Heart right ventricle (tissue), 16 donors: Measurements from ENCODE around the gene CACNA1C. TPM values are rescaled to one million over a fixed set of nuclear protein-coding genes. Genes with fewer than 3 reads are reported as not detected.
A peak's percentile ranks its signal among the peaks of the same experiment; 100 is the strongest.

Experiments
- ATAC-seq, 8 donors: fragments of 200-7000 bp; cut with Tn5 transposase; one replicate each; pipeline ENCODE4 v1.9.1; 2020; ENCODE audit warnings: mild to moderate bottlenecking in 8 of 8, moderate library complexity in 8 of 8, moderate number of reproducible peaks in 1 of 8
- DNase-seq, 2 donors: peaks; one replicate each; pipeline ENCODE4 v3.0.0-alpha.2; 2020
- H3K27ac ChIP-seq, 10 donors: fragments of 200-600 bp; sonication (generic) in 2 of 10; one replicate each; pipeline versions ENCODE4 v1.5.0 to v1.8.0; 2020 to 2022; ENCODE audit warnings: mild to moderate bottlenecking in 3 of 10
- H3K27me3 ChIP-seq, 7 donors: fragments of 200-600 bp; one replicate each; pipeline ENCODE4 v1.8.0; 2021 to 2022; ENCODE audit warnings: mild to moderate bottlenecking in 2 of 7
- H3K36me3 ChIP-seq, 9 donors: fragments of 200-600 bp; sonication (generic) in 1 of 9; one replicate each; pipeline versions ENCODE4 v1.5.0 to v1.8.0; 2020 to 2022; ENCODE audit warnings: mild to moderate bottlenecking in 2 of 9
- H3K4me1 ChIP-seq, 9 donors: fragments of 200-600 bp; sonication (generic) in 1 of 9; one replicate each; pipeline versions ENCODE4 v1.5.0 to v1.8.0; 2020 to 2022; ENCODE audit warnings: mild to moderate bottlenecking in 4 of 9
- H3K4me3 ChIP-seq, 10 donors: fragments of 200-600 bp; sonication (generic) in 2 of 10; one replicate each; pipeline versions ENCODE4 v1.5.0 to v1.8.0; 2020 to 2022; ENCODE audit warnings: mild to moderate bottlenecking in 7 of 10, moderate library complexity in 2 of 10
- H3K9me3 ChIP-seq, 11 donors: fragments of 200-600 bp in 10 of 11; sonication (generic) in 2 of 11; one replicate each; pipeline versions ENCODE4 v1.5.0 to v1.8.0; 2013 to 2022; ENCODE audit warnings: mild to moderate bottlenecking in 2 of 11, control low read depth in 1 of 11, moderate library complexity in 1 of 11
- WGBS, 2 donors: extraction: QIAGEN DNeasy Blood & Tissue Kit; methylation state at CpG; one replicate each; pipeline ENCODE4 v1.1.7; 2013; ENCODE audit warnings: inconsistent platforms in 1 of 2; 5-methylcytosine and 5-hydroxymethylcytosine counted together
- intact Hi-C, 10 donors: fragments of 100-400 bp; cut with DNase I; formaldehyde crosslinking; loops; one replicate each; pipeline versions ENCODE4 v1.11.1 to v1.14.2; 2022
- polyA plus RNA-seq, 2 donors: library from polyadenylated mRNA; stranded (reverse); fragments of 200-250 nt; gene quantifications; one replicate each; pipeline ENCODE4 v1.2.3, GENCODE V29; 2013
- total RNA-seq, 10 donors: library from RNA; stranded (reverse); fragmentation: NEBNext Ultra II Directional in 3 of 10; extraction: Animal tissue kit (Norgen Biotek cat#: 25700) in 3 of 10; gene quantifications; one replicate each; pipeline versions ENCODE4 v1.2.1 to v1.2.4, GENCODE V29; 2021 to 2023
- TF ChIP-seq, protein P1 (sequence below), 9 donors: fragments of 200-600 bp; sonication (generic) in 2 of 9; IDR thresholded peaks; one replicate each; pipeline versions ENCODE4 v1.5.0 to v1.8.0; 2021 to 2022; ENCODE audit warnings: antibody characterized with exemption in 9 of 9, mild to moderate bottlenecking in 5 of 9, moderate library complexity in 1 of 9
- donor health status: Arrhythmogenic right ventricular cardiomyopathy.
- donor health status: ischemic (EF 13 %, LVEDD 7.1; RV severe dilation, severe dysfunction).
- donor health status: healthy with polysubstance abuse.
- donor health status: DM: no; HTN: yes; CAD: no.
- donor health status: DM: no; HTN: no; CAD: no.
- donor health status: ischemic (EF 25% LVEDD 6.9; RV normal size, moderate dysfunction).
- donor health status: ischemic (EF 25% LVEDD 5.7; RV mildly dilated, moderate dysfunction).
- donor health status: healthy.
- donor health status: DM: yes; HTN: yes; CAD: no.
- donor health status: Ischemic cardiomyopathy.
- donor health status: ischemic (EF 35%, LVEDD 5.7; RV mildly dilated, moderate dysfunction).
- donor health status: nonischemic (EF 11% LVEDD 7.7; RV severe dilation, severe dysfunction).
- donor health status: DM: yes; HTN: yes; CAD: no.
- donor health status: PGD.
- donor health status: ischemic (EF 29% LVEDD 5.4; RV normal size, mild dysfunction).
- donor health status: nonischemic (EF 23%, LVEDD 6.1; RV moderate dilation, normal function).

The CACNA1C gene
- total and polyA plus RNA-seq, 12 donors: 19.1 to 222 (median 183) TPM

DNA sequence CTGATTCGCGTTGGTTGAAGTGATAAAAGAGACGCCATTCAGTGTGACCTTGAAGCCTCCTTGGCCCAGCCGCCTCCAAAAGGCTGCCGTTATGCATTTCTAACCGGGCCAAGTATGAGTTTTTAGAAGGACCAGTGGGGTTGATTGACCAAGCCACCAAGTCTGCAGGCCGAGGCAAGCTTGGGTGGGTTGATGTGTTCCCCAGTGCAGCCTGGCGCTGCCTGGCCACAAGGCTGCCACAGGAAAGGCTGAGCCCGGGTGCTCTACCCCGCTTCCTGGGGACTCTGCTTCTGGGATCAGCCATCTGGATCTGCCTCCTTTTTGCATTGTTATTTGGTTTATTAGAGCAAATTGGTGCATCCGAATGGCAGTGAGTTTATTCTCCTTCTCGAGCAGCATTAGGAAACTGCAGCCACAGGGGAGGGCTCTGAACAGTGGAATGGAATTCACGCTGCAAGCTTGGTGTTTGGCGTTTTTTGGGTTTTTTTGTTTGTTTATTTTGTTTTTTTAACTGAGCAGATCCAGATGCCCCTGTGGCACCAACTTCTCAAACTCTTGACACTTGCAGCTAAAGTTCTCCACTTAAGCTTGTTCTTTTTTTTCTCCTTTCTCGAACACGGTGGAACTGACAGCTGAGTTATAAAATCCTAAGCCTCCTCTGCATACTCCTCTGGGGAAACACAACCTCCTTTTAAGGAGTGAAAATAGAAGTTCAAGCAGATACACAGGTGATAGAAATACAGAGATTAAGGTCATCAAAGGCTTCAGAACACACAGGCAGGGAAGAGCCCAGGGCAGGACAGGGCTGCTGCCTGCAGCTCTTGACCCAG, 596.6 kb downstream of the CACNA1C start:
- H3K4me1 ChIP-seq: peaks cover 0 to 16% (median 1%) of the 10 kb centered on the region in 9 donors
- intact Hi-C loops: no loop called here
- TF ChIP-seq, protein P1, sequence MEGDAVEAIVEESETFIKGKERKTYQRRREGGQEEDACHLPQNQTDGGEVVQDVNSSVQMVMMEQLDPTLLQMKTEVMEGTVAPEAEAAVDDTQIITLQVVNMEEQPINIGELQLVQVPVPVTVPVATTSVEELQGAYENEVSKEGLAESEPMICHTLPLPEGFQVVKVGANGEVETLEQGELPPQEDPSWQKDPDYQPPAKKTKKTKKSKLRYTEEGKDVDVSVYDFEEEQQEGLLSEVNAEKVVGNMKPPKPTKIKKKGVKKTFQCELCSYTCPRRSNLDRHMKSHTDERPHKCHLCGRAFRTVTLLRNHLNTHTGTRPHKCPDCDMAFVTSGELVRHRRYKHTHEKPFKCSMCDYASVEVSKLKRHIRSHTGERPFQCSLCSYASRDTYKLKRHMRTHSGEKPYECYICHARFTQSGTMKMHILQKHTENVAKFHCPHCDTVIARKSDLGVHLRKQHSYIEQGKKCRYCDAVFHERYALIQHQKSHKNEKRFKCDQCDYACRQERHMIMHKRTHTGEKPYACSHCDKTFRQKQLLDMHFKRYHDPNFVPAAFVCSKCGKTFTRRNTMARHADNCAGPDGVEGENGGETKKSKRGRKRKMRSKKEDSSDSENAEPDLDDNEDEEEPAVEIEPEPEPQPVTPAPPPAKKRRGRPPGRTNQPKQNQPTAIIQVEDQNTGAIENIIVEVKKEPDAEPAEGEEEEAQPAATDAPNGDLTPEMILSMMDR (IDR thresholded peaks at IDR 0.05): no peak
- no peak for DNase-seq
- no peak for ATAC-seq
- 67 to 76% methylated on average over 16 of the region's 16 CpGs for WGBS, 2 donors
- peaks cover 0 to 41% (median 0%) of the 10 kb centered on the region in 9 donors for H3K36me3 ChIP-seq
- no peak overlapping the region for H3K4me3 ChIP-seq
- no peaks in the 10 kb centered on the region for H3K9me3 ChIP-seq
- H3K27me3 ChIP-seq: peaks cover 0 to 13% (median 0%) of the 10 kb centered on the region in 7 donors
- peak overlapping the region in 2 of 10 donors; percentile 9 to 14 for H3K27ac ChIP-seq

DNA sequence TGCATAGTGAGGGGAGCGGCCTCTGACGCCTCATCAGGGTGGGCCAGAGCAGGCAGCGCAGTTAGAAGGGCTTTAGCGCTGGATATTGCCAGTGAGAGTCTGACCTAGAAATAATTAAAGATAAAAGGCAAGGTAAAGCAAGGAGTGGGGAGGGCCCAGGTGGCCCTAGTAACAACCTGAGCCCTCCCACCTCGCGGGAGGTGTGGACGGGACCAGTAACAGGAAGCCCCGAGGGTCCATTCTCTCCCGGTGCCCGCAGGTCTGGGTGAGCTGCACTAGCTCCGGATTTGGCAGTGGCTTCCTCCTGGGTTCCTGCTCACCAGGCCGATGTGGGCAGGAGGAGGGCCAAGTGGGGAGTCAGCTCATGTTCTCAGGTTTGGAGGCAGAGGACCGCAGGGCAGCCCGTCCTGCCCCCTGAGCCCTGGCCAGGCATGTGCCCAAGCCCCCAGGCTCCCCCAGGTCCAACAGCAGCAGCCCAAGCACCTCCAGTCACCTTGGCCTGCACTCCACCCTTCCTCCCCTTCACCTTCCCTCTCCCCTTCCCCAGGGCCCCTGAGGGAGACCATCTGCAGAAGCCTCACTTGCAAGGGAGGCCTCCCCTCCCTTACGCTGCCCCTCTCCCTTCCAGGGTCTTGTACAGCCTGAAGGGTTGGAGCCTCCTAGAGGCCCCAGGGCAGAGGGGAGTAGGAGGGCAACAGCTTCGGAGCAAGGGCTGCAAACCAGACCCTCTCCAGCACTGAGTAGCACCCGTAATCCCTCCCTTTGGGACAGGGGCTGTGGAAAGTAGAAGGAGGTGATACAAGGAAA, 597.7 kb downstream of the CACNA1C start:
- WGBS, 2 donors: 74 to 77% methylated on average over 15 to 17 of the region's 17 CpGs

DNA sequence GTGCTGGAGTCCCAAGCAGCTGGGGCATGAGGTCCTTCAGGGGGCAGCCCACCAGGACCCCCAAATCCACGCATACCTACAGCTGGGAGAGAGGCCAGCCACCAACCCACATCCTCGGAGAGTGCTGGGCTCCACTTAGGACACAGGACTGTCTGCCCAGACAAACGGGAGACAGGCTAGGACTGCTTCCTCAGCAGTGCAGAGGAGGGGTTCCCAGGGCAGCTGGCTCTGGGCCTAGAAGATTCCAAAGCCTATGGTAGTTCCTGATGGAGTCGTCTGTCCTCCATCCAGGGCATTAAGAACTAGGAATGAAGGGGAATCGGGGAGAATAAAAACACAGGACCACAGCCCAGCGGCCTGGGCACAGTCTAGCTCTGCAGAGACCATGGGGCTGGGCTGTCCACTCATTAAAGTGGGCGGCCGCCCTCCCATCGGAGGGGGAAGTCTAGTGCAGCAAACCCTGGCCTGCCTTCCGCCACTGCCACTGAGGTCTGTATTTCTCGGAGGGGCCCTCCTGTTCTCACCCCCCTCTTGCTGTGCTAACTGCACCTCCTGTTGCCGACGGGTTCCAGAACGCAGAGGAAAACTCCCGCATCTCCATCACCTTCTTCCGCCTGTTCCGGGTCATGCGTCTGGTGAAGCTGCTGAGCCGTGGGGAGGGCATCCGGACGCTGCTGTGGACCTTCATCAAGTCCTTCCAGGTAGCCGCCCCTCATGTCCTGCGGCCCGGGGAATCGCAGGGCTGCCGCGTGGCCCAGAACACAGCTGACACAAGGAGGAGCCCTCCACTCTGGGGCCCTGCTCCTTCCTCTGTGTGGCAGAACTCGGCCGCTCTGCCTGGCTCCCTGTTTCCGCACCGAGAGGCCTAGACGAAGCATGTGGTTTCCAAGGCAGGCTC, 598.5 kb downstream of the CACNA1C start:
- Histone ChIP-seq H3K27ac (no peak overlapping the region), H3K27me3 (no peaks in the 10 kb centered on the region), H3K4me1 (peaks cover 0 to 11% (median 0%) of the 10 kb centered on the region in 9 donors), H3K4me3 (no peak overlapping the region), H3K36me3 (peaks cover 0 to 57% (median 13%) of the 10 kb centered on the region in 9 donors), H3K9me3 (no peaks in the 10 kb centered on the region)
- intact Hi-C loops: no loop called here
- DNase-seq (no peak), ATAC-seq (peak in 4 of 8 donors; percentile 12 to 26 (median 20))
- TF ChIP-seq, protein P1 (IDR thresholded peaks at IDR 0.05): no peak
- WGBS, 2 donors: 84 to 85% methylated on average over 32 of the region's 32 CpGs

More for the DNA sequence above, 597.7 kb downstream of the CACNA1C start:
- intact Hi-C loops: no loop called here
- Histone ChIP-seq H3K9me3 (no peaks in the 10 kb centered on the region), H3K36me3 (peaks cover 0 to 49% (median 6%) of the 10 kb centered on the region in 9 donors), H3K27me3 (peaks cover 0 to 2% (median 0%) of the 10 kb centered on the region in 7 donors), H3K4me1 (peaks cover 0 to 13% (median 0%) of the 10 kb centered on the region in 9 donors), H3K27ac (no peak overlapping the region), H3K4me3 (no peak overlapping the region)
- DNase-seq: no peak
- TF ChIP-seq, protein P1 (IDR thresholded peaks at IDR 0.05): no peak
- ATAC-seq: peak in 2 of 8 donors; percentile 2 to 15
